Left colon (tissue), 2 donors: ENCODE measurements around the gene ADAP1. TPM values are rescaled to one million over a fixed set of nuclear protein-coding genes. Genes with fewer than 3 reads are reported as not detected.
"Not testable (repeated sequence)": the region's sequence is repeated elsewhere in the genome, so short reads cannot be mapped to it uniquely, and the experiment has no call there.

Source experiments
- ATAC-seq: fragments of 200-7000 bp; cut with Tn5 transposase; one replicate; pipeline ENCODE4 v1.9.1; 2020; ENCODE audit warnings: mild to moderate bottlenecking, moderate library complexity
- DNase-seq, 2 donors: peaks; one replicate each; pipeline ENCODE4 v3.0.0-alpha.2; 2020
- intact Hi-C, 2 donors: fragments of 100-400 bp; cut with DNase I in 1 of 2; cut with micrococcal nuclease in 1 of 2; formaldehyde crosslinking; loops; one replicate each; pipeline versions ENCODE4 v1.11.2 to v1.14.0; 2022; cut with DNase I, micrococcal nuclease
- total RNA-seq, 2 donors: library from RNA; stranded (reverse); fragmentation: NEBNext Ultra II Directional; extraction: Animal tissue kit (Norgen Biotek cat#: 25700); gene quantifications; one replicate each; pipeline ENCODE4 v1.2.1, GENCODE V29; 2021
- donor health status: DM: no; HTN: no; CAD: no.
- donor health status: DM: yes; HTN: yes; CAD: no.

The ADAP1 gene
- total RNA-seq, 2 donors from 2014 or later = 147 to 166 TPM

- intact Hi-C loops = no loop called here
- DNase-seq (peak in 1 of 2 donors; percentile 17), ATAC-seq (no peak)
Measured at GRCh38 chr7:949021-949934, 5.2 kb downstream of the ADAP1 start.

GRCh38 chr7:947391-948210, 6.9 kb downstream of the ADAP1 start:
- ATAC-seq (no peak), DNase-seq (peak in 1 of 2 donors; percentile 16)

DNA sequence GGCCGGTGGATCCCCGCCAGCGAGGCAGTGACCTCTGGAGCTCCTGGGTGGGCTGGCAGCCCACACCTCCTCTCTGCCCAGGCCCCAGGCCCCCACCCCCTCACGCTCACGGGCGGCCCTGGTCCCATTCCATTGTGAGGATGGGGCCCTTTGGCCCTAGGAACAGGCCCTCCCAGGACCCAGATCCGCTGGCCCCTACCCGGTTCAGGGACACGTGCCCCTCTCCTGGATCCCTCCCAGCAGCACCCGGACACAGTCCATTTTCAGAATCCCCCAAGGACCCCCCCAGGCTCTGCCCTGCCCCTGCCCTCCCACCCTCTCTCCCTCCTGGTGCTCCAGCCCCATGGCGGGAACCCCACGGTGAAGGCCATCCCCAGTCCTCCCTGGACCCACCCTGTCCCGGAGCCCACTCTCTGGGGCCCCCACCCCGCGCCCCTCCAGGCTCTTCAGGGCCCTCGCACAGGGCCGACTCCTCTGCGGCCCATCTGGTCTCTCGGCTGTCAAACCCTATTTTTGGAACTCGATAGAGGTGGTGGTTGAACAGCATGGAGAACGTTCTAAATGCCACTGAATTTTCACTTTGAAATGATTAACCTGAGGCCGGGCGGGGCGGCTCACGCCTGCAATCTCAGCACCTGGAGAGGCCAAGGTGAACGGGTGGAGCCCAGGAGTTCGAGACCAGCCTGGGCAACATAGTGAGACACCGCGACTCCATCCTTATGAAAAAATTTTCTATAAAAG, 8.1 kb downstream of the ADAP1 start:
- DNase-seq (peak; percentile 78 to 81), ATAC-seq (peak; percentile 60)
- intact Hi-C loops = no loop called here

More at GRCh38 chr7:947391-948210, 6.9 kb downstream of the ADAP1 start:
- intact Hi-C loops = no loop called here

DNA sequence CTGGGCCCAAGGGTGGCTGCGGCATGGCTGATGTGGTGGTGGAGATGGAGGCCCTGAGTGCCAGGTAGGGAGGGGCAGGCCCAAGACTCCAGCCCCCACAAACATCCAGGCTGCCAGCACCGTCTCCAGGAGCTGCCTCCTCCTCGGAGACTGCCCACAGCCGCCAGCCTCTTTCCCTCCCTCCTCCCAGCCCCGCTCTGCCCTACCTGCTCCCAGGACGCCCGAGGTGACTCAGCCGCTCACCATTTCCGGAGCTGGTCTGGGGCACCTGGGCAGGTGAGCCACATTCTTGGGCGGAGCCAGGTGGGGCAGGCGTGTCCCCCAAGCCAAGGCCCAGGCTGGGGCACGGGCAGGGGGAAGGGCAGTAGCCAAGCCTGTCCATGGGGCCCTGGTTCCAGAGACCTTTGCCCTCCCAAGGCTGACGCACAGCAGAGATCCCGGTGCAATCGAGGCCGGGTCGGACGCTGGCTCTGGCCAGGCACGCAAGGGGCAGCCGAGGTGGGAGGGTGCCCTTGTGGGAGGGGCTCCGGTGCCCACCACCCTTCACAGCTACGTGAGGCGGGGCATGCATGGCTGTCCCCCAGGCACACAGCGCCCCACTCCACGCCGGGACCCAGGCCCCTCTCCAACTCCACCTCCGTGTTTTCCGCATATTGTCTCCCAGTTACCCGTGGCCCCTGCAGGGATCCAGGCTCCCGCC, 8.8 kb downstream of the ADAP1 start:
- peak; percentile 93 to 98 for DNase-seq
- intact Hi-C loops = no loop called here
- ATAC-seq = peak; percentile 86

DNA sequence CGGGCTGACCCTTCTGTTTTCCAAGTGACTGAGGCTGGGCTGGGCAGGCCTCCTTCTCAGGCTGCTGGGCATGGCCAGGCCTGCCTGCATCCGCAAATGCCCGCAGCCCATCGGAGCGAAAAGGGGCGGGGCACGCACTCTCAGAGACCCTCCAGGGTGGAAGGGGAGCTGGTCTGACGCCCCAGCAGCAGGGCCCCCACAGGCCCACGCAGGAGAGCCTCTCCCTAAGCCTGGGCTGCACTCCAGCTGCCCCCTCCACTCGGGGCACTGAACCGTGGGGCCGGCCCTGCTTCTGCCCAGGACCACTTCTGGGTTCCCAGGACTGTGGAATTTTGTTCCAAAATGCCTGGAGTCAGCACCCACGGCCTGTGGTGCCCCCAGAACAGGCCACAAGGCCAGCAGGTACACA, 9.3 kb downstream of the ADAP1 start:
- DNase-seq = no peak
- intact Hi-C loops = no loop called here
- ATAC-seq = peak; percentile 21

DNA sequence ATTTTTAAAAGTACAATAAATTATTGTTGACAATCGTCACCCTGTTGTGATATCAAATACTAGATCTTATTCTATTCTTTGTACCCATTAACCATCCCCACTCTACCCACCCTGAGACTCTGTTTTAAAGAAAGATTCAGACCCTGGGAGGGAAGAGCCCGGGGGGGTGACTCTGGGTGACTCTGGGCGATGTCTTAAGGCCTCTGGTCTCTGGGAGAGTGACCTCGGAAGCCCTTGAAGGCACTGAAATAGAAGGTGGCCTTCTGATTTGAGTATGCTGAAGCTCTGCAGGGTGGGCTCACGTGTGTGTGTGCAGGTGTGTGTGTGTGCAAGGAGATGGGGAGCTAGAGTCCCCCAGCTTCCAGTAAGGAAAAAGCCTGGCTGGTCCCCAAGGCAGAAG, 9.7 kb downstream of the ADAP1 start:
- ATAC-seq = no peak

GRCh38 chr7:943793-944192, 10.7 kb downstream of the ADAP1 start:
- peak in 1 of 2 donors; percentile 16 for DNase-seq
- ATAC-seq, intact Hi-C loops: not testable (repeated sequence)

More for the DNA sequence above, 9.7 kb downstream of the ADAP1 start:
- intact Hi-C loops = no loop called here
- no peak for DNase-seq

DNA sequence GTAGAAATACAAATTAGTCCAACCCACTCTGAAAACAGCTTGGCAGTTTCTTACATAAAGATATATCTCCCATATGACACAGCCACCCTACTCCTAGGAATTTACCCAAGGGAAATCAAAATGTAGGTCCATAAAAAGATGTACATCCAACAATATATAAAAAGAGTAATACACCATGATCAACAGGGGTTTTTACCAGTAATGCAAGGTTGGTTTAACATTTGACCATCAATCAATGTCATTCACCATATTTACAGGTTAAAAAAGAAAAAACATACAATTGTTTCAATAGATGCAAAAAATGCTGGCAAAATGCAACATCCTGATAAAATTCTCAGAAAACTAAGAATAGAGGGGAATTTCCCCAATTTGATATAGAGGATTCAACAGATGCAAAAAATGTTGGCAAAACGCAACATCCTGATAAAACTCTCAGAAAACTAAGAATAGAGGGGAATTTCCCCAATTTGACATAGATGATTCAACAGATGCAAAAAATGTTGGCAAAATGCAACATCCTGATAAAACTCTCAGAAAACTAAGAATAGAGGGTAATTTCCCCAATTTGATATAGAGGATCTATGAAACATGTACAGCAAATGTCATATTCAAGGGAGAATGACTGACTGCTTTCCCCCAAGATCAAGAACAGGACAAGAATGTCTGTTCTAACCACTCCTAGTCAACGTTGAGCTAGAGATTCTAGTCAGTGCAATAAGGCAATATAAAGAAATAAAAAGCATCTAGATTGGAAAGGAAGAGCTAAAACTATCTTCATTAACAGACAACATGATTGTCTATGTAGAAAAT, 13.7 kb downstream of the ADAP1 start:
- intact Hi-C loops = no loop called here
- no peak for ATAC-seq

DNA sequence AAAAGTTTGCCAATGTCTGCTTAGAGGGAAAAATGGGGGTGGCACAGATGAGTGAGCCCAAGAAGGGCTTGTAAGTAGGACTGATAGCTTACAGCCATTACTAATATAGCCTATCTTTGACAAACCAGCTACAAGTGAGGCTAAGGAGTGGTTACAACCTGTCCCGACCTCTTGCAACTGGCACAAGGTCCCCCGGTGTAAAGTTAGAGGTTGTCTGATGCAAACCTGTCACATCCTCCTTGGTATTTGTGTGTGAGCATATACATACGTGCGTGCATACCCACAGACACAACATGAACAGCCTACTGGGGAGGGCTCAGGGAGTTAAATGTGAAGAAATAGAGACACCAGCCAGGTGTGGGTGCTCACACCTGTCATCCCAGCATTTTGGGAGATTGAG, 14.6 kb downstream of the ADAP1 start:
- intact Hi-C loops = no loop called here
- peak; percentile 2 to 6 for DNase-seq
- ATAC-seq = no peak

More for the DNA sequence above, 13.7 kb downstream of the ADAP1 start:
- DNase-seq = no peak

DNA sequence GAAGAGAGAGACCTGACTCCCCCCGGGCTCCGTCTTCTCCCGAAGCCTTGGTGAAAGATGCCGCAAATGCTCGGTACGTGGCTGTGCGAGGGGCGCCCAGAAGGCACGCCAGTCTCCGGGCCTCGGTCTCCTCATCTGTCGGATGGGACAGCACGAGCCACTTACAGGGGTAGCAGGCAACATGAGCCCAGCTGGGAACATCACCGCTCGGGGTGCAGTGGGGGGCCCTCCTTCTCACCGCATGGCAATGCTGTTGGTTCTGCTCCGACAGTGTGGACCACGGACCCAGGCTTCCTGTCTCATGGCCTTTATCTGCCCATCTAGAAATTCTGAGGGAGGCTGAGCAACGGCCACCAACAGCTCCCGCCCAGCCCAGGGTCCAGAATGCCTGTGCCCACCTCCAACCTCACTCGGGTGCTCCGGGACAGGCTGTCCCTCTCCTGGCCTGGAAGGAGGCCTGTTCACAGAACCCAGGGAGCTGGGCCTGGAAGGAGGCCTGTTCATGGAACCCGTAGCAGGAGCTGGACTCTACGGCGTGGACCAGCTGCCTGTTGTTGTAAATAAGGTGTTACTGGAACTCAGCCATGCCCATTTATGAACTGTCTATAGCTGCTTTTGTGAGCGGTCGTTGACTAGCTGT, 15.8 kb downstream of the ADAP1 start:
- peak; percentile 6 to 20 for DNase-seq
- intact Hi-C loops = no loop called here

DNA sequence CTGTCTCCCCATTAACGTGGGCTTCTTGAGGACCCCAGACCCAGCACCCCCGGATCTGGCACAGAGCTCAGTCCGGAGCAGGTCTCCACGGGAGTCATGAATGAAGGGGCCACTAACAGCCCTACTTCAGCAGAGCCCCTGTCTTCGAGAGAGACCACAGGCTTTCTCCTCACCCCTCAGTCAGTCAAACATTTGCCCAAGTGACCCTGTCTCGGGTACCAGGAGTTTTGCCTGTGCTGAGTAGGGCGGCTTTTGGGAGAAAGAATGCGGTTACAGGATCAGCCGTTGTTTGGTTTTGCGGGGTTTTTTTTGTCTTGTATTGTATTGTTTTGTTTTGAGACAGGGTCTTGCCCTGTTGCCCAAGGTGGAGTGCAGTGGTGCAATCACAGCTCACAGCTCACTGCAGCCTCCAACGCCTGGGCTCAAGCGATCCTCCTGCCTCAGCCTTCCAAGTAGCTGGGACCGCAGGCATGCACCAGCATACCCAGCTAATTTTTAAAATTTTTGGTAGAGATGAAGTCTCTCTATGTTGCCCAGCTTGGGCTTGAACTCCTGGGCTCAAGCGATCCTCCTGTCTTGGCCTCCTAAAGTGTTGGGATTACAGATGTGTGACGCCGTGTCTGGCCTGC, 16.5 kb downstream of the ADAP1 start:
- ATAC-seq = no peak
- intact Hi-C loops = no loop called here
- DNase-seq = peak in 1 of 2 donors; percentile 11

More for the DNA sequence above, 15.8 kb downstream of the ADAP1 start:
- peak; percentile 24 for ATAC-seq

- DNase-seq = peak; percentile 4 to 22
- intact Hi-C loops = no loop called here
- peak; percentile 25 for ATAC-seq
Measured at GRCh38 chr7:936386-937054, 18.0 kb downstream of the ADAP1 start.

GRCh38 chr7:935874-936385, 18.6 kb downstream of the ADAP1 start:
- intact Hi-C loops = no loop called here
- ATAC-seq = peak; percentile 9

GRCh38 chr7:935164-935873, 19.2 kb downstream of the ADAP1 start:
- ATAC-seq (peak; percentile 11), DNase-seq (peak; percentile 3 to 25)
- intact Hi-C loops = no loop called here

More at GRCh38 chr7:935874-936385, 18.6 kb downstream of the ADAP1 start:
- DNase-seq = peak in 1 of 2 donors; percentile 3

GRCh38 chr7:934469-935163, 19.9 kb downstream of the ADAP1 start:
- peak; percentile 7 to 12 for DNase-seq
- no peak for ATAC-seq
- intact Hi-C loops = no loop called here
